ENCODE data around the gene ADGRG6. TPM values are rescaled to one million over a fixed set of nuclear protein-coding genes. Genes with fewer than 3 reads are reported as not detected.

The ADGRG6 gene
- total RNA-seq, 1 donor from 2014 or later: 3.6 TPM

- Histone ChIP-seq H3K4me3 (no peak overlapping the region), H3K4me1 (no peaks in the 10 kb centered on the region), H3K27me3 (ENCODE audit: low read depth) (peaks cover 5% of the 10 kb centered on the region), H3K27ac (replicated peaks) (no peak overlapping the region), H3K9me3 (replicated peaks) (no peaks in the 10 kb centered on the region), H3K36me3 (no peaks in the 10 kb centered on the region)
- DNase-seq: no peak
- intact Hi-C loops (cut with micrococcal nuclease): no loop called here
- TF ChIP-seq CTCF (IDR thresholded peaks at IDR 0.05; ENCODE audit: borderline replicate concordance): no peak
Measured at GRCh38 chr6:142290851-142291250, 11.0 kb upstream of the ADGRG6 start.

GRCh38 chr6:142291512-142291911, 10.3 kb upstream of the ADGRG6 start:
- intact Hi-C loops (cut with micrococcal nuclease): no loop called here
- no peak for TF ChIP-seq CTCF (IDR thresholded peaks at IDR 0.05; ENCODE audit: borderline replicate concordance)
- no peaks in the 10 kb centered on the region for H3K9me3 ChIP-seq (replicated peaks)
- H3K4me3 ChIP-seq: no peak overlapping the region
- H3K27ac ChIP-seq (replicated peaks): no peak overlapping the region
- no peak for DNase-seq
- H3K36me3 ChIP-seq: no peaks in the 10 kb centered on the region
- H3K27me3 ChIP-seq (ENCODE audit: low read depth): peaks cover 5% of the 10 kb centered on the region
- no peaks in the 10 kb centered on the region for H3K4me1 ChIP-seq

- H3K27me3 ChIP-seq (ENCODE audit: low read depth): peaks cover 5% of the 10 kb centered on the region
- intact Hi-C loops (cut with micrococcal nuclease): no loop called here
- no peak overlapping the region for H3K4me3 ChIP-seq
- no peak for TF ChIP-seq CTCF (IDR thresholded peaks at IDR 0.05; ENCODE audit: borderline replicate concordance)
- DNase-seq: no peak
- no peaks in the 10 kb centered on the region for H3K4me1 ChIP-seq
- H3K36me3 ChIP-seq: no peaks in the 10 kb centered on the region
- H3K9me3 ChIP-seq (replicated peaks): no peaks in the 10 kb centered on the region
- no peak overlapping the region for H3K27ac ChIP-seq (replicated peaks)
Measured at GRCh38 chr6:142292166-142292924, 9.5 kb upstream of the ADGRG6 start.

- no peak overlapping the region for H3K27ac ChIP-seq (replicated peaks)
- no peak for DNase-seq
- TF ChIP-seq CTCF (IDR thresholded peaks at IDR 0.05; ENCODE audit: borderline replicate concordance): no peak
- H3K4me3 ChIP-seq: no peak overlapping the region
- no peaks in the 10 kb centered on the region for H3K9me3 ChIP-seq (replicated peaks)
- intact Hi-C loops (cut with micrococcal nuclease): no loop called here
- no peaks in the 10 kb centered on the region for H3K4me1 ChIP-seq
- no peaks in the 10 kb centered on the region for H3K36me3 ChIP-seq
- peaks cover 5% of the 10 kb centered on the region for H3K27me3 ChIP-seq (ENCODE audit: low read depth)
Measured at GRCh38 chr6:142293121-142293520, 8.7 kb upstream of the ADGRG6 start.

GRCh38 chr6:142294679-142295078, 7.1 kb upstream of the ADGRG6 start:
- no peak for DNase-seq
- intact Hi-C loops (cut with micrococcal nuclease): no loop called here

More at GRCh38 chr6:142294679-142295078, 7.1 kb upstream of the ADGRG6 start:
- Histone ChIP-seq H3K27ac (replicated peaks) (no peak overlapping the region), H3K27me3 (ENCODE audit: low read depth) (peaks cover 5% of the 10 kb centered on the region), H3K4me1 (no peaks in the 10 kb centered on the region), H3K9me3 (replicated peaks) (no peaks in the 10 kb centered on the region), H3K36me3 (no peaks in the 10 kb centered on the region), H3K4me3 (no peak overlapping the region)
- TF ChIP-seq CTCF (IDR thresholded peaks at IDR 0.05; ENCODE audit: borderline replicate concordance): no peak

Measured in left ventricle myocardium inferior (tissue), 1 donor.